Memory B cell (primary cell): Measurements from ENCODE around the gene LSP1.

Source experiments
- ATAC-seq: fragments of 150-1000 bp; cut with Tn5 transposase; 2 replicates; pipeline ENCODE4 v1.10.0; 2021; ENCODE audit warnings: low read depth, mild to moderate bottlenecking, moderate library complexity
- DNase-seq, 2 donors: peaks; one replicate each; pipeline ENCODE4 v3.0.0; 2022; ENCODE audit warnings: low spot score in 2 of 2
- H3K27ac Mint-ChIP-seq: one replicate; pipeline ENCODE4 v1.8.0; 2022; ENCODE audit warnings: mild to moderate bottlenecking, moderate library complexity, mixed read lengths
- H3K27me3 Mint-ChIP-seq: one replicate; pipeline ENCODE4 v1.8.0; 2022; ENCODE audit warnings: mixed read lengths
- H3K36me3 Mint-ChIP-seq: one replicate; pipeline ENCODE4 v1.8.0; 2022; ENCODE audit warnings: mild to moderate bottlenecking, mixed read lengths
- H3K4me1 Mint-ChIP-seq: one replicate; pipeline ENCODE4 v1.8.0; 2022; ENCODE audit warnings: mixed read lengths
- H3K4me3 Mint-ChIP-seq: one replicate; pipeline ENCODE4 v1.8.0; 2022; ENCODE audit warnings: mild to moderate bottlenecking, moderate library complexity, mixed read lengths
- H3K9me3 Mint-ChIP-seq: one replicate; pipeline ENCODE4 v1.8.0; 2022; ENCODE audit warnings: mixed read lengths

Gene LSP1

GRCh38 chr11:1856306-1857005, 3.6 kb downstream of the LSP1 start:
- ATAC-seq (no peak), DNase-seq (no peak)
- Mint-ChIP-seq H3K4me3 (peak overlapping the region; percentile 48), H3K27me3 (no peaks in the 10 kb centered on the region), H3K36me3 (peaks cover 6% of the 10 kb centered on the region), H3K27ac (peak overlapping the region; percentile 57), H3K4me1 (peaks cover 22% of the 10 kb centered on the region), H3K9me3 (no peaks in the 10 kb centered on the region)

- Mint-ChIP-seq H3K9me3 (no peaks in the 10 kb centered on the region), H3K27me3 (no peaks in the 10 kb centered on the region), H3K36me3 (peaks cover 6% of the 10 kb centered on the region), H3K27ac (no peak overlapping the region), H3K4me3 (no peak overlapping the region), H3K4me1 (peaks cover 20% of the 10 kb centered on the region)
- ATAC-seq (no peak), DNase-seq (no peak)
Observed at GRCh38 chr11:1857064-1857463, 4.2 kb downstream of the LSP1 start.

- Mint-ChIP-seq H3K4me3 (no peak overlapping the region), H3K27ac (no peak overlapping the region), H3K4me1 (peaks cover 22% of the 10 kb centered on the region), H3K27me3 (no peaks in the 10 kb centered on the region), H3K9me3 (no peaks in the 10 kb centered on the region), H3K36me3 (peaks cover 4% of the 10 kb centered on the region)
- ATAC-seq: no peak
- no peak for DNase-seq
Observed at GRCh38 chr11:1858154-1858553, 5.3 kb downstream of the LSP1 start.

DNA sequence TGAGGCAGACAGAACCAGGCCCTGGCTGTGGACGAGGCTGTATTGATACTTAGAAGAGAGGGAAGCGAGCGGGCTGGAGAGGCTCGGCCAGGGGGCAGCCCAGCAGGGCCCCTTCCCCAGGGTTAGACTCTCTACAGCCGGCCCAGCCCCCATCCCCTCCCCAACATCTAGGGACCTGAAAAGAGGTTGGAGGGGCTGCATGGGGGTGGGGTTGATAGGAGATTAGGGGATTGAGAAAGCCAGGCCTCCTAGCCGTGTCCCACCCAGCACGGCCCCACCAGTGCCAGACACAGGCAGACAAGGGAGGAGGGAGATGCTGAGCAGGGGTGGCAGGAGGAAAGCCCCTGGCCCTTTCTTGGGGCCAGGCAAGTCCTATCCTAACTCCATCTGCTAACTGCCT, 5.7 kb downstream of the LSP1 start:
- Mint-ChIP-seq H3K9me3 (no peaks in the 10 kb centered on the region), H3K36me3 (peaks cover 2% of the 10 kb centered on the region), H3K27me3 (no peaks in the 10 kb centered on the region), H3K4me1 (peaks cover 22% of the 10 kb centered on the region), H3K4me3 (no peak overlapping the region), H3K27ac (no peak overlapping the region)
- ATAC-seq (no peak), DNase-seq (no peak)

DNA sequence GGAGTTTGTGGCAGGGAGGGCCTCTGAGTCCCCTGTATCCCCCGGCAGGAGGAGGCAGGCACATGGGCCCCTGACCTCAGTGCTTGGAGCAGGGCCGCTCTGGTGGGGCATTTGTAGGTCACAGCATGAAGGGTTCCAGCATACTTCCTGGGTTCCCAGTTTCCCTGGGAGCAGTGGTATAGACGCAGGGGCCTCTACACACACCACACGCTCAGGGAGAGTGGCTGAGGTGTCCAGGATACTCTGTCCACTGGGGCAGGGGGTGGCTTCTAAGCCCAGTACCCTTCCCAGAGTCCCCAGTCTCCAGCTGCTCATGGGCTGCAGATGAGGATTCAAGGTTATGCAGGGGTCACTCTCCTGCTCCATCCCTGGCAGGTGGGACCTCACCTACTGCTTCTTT, 6.1 kb downstream of the LSP1 start:
- Mint-ChIP-seq H3K4me3 (no peak overlapping the region), H3K36me3 (peaks cover under 1% of the 10 kb centered on the region), H3K27me3 (no peaks in the 10 kb centered on the region), H3K4me1 (peaks cover 21% of the 10 kb centered on the region), H3K27ac (no peak overlapping the region), H3K9me3 (no peaks in the 10 kb centered on the region)
- no peak for ATAC-seq
- no peak for DNase-seq

- H3K27me3 Mint-ChIP-seq: no peaks in the 10 kb centered on the region
- H3K4me1 Mint-ChIP-seq: peaks cover 28% of the 10 kb centered on the region
- peaks cover 2% of the 10 kb centered on the region for H3K36me3 Mint-ChIP-seq
- H3K9me3 Mint-ChIP-seq: no peaks in the 10 kb centered on the region
- no peak for DNase-seq
- H3K27ac Mint-ChIP-seq: no peak overlapping the region
- no peak for ATAC-seq
- H3K4me3 Mint-ChIP-seq: no peak overlapping the region
Observed at GRCh38 chr11:1860108-1860507, 7.2 kb downstream of the LSP1 start.

DNA sequence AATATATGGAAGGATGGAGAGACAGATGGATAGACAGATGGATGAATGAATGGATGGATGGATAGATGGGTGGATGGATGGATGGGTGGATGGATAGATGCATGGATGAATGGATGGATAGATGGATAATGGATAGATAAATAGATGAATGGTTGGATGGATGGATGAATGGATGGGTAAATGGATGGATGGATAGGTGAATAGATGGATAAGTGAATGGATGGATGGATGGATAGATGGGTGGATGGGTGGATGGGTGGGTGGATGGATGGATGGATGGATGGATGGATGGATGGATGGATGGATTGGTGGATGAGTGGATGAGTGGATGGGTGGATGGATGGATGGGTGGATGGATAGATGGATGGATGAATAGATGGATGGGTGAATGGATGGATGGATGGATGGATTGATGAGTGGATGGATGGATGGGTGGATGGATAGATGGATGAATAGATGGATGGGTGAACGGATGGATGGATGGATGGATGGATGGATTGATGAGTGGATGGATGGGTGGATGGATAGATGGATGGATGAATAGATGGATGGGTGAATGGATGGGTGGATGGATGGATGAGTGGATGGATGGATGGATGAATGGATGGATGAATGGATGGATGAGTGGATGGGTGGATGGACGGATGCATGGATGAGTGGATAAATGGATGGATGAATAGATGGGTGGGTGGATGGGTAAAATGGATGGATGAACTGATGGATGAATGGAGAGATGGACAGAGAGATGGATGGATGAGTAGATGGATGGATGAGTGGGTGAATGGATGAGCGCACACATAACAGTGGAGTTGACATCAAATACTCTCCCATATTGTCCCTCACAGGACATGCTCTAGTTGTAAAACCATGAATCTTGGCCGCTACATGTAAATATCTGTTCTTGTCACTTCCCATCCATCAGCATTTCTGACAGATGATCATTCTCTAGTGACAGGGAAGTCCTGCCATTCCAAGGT, 8.8 kb downstream of the LSP1 start:
- DNase-seq: no peak
- ATAC-seq: no peak
- Mint-ChIP-seq H3K27ac (no peak overlapping the region), H3K27me3 (no peaks in the 10 kb centered on the region), H3K4me1 (peaks cover 30% of the 10 kb centered on the region), H3K36me3 (peaks cover 5% of the 10 kb centered on the region), H3K9me3 (no peaks in the 10 kb centered on the region), H3K4me3 (no peak overlapping the region)

DNA sequence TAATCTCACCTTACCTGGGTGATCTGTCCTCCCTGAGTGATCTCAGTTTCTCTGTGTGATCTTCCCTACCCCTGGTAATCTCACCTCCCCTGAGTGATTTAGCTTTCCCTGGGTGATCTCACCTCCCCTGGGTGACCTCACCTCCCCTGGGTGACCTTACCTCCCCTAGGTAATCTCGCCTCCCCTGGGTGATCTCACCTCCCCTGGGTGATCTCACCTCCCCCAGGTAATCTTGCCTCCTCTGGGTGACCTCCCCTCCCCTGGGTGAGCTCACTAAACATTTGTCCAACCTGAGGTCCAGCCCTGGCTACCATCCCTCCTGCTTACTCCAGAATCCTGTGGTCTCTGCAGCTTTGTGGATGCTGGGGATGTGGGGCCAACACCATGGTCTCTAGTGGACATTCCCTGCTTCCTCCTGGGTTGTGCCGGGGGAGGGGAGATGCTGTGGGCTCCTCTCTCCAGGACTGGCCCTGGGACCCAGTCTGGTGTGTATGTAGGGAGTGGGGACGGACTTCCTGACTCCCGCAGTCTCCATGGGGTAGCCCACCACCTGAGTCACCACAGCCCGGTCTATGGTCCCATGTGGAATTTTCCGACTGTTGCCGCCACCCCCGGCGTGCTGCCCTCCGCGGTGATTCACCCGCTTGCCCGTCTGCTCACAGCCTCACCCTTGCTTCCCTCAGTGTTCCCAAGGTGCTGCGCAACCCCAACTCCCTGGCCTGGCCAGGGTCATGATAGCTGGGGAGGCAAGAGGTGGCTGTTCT, 9.9 kb downstream of the LSP1 start:
- H3K36me3 Mint-ChIP-seq: peaks cover 5% of the 10 kb centered on the region
- no peaks in the 10 kb centered on the region for H3K27me3 Mint-ChIP-seq
- peak overlapping the region; percentile 15 for H3K27ac Mint-ChIP-seq
- peaks cover 34% of the 10 kb centered on the region for H3K4me1 Mint-ChIP-seq
- DNase-seq: no peak
- no peak for ATAC-seq
- no peak overlapping the region for H3K4me3 Mint-ChIP-seq
- H3K9me3 Mint-ChIP-seq: no peaks in the 10 kb centered on the region

GRCh38 chr11:1863352-1864216, 10.7 kb downstream of the LSP1 start:
- no peak for ATAC-seq
- H3K9me3 Mint-ChIP-seq: no peaks in the 10 kb centered on the region
- H3K27me3 Mint-ChIP-seq: no peaks in the 10 kb centered on the region
- peaks cover 5% of the 10 kb centered on the region for H3K36me3 Mint-ChIP-seq
- DNase-seq: no peak
- H3K4me3 Mint-ChIP-seq: no peak overlapping the region
- peaks cover 37% of the 10 kb centered on the region for H3K4me1 Mint-ChIP-seq
- no peak overlapping the region for H3K27ac Mint-ChIP-seq

DNA sequence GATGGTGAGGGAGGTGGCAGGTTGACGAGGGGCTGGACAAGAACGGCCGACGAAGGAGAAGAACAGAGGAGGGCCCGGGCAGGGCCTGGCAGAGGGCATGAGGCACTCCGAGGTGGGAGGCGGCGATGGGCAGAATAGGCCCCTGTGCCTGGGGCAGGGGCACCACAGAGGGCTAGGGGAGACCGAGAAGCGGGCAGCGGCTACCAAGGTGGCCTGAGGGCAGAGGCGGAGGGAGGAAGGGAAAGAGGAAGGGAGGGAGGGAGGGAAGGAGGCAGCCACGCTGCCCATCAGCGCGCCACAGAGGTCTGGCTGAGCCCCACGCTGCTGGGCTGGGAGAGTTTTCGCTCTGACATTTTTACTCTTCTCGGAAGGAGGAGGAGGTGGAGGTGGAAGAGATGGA, 11.3 kb downstream of the LSP1 start:
- no peak overlapping the region for H3K4me3 Mint-ChIP-seq
- ATAC-seq: no peak
- no peaks in the 10 kb centered on the region for H3K27me3 Mint-ChIP-seq
- H3K4me1 Mint-ChIP-seq: peaks cover 40% of the 10 kb centered on the region
- no peaks in the 10 kb centered on the region for H3K9me3 Mint-ChIP-seq
- no peak overlapping the region for H3K27ac Mint-ChIP-seq
- no peak for DNase-seq
- H3K36me3 Mint-ChIP-seq: peaks cover 10% of the 10 kb centered on the region

- DNase-seq (no peak), ATAC-seq (no peak)
- Mint-ChIP-seq H3K4me3 (peak overlapping the region; percentile 46), H3K36me3 (peaks cover 10% of the 10 kb centered on the region), H3K27ac (peak overlapping the region; percentile 53), H3K4me1 (peaks cover 44% of the 10 kb centered on the region), H3K9me3 (no peaks in the 10 kb centered on the region), H3K27me3 (no peaks in the 10 kb centered on the region)
Observed at GRCh38 chr11:1864831-1865665, 12.2 kb downstream of the LSP1 start.

DNA sequence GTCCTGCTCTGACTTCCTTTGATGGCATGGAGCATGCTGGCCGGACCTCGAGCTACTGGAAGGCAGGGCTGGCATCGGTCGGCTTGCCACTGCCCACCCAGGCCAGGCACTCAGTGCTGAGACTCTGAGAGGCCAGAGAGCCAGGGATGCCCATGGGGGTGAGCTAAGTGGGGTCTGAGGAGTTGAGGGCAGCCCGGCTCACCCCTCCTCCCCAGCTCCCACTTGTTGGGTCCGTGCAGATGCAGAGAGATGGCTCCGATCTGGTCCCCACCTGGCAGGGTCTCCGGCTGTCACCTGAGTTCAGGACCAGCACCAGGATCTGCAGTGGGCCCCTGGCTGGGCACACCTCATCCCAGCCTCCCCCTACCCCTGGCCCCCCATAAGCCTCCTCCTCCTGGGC, 13.3 kb downstream of the LSP1 start:
- Mint-ChIP-seq H3K27me3 (no peaks in the 10 kb centered on the region), H3K4me3 (no peak overlapping the region), H3K4me1 (peaks cover 53% of the 10 kb centered on the region), H3K9me3 (no peaks in the 10 kb centered on the region), H3K36me3 (peaks cover 10% of the 10 kb centered on the region), H3K27ac (no peak overlapping the region)
- DNase-seq (no peak), ATAC-seq (no peak)

DNA sequence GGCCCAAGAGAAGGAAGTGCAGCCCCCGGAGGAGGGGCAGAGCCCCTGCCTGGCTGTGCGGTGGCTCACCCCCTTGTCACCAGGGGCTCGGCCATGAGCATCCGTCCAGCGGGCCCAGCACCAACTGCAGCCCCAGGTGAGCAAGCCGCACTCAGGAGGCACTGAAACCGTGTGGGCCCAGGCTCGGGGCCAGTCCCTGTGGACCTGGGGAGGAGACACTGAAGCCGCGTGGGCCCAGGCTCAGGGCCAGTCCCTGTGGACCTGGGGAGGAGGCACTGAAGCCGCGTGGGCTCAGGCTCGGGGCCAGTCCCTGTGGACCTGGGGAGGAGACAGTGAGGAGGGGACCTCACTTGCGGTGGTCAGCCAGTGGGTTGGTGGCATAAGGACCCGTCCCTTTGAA, 13.9 kb downstream of the LSP1 start:
- H3K9me3 Mint-ChIP-seq: no peaks in the 10 kb centered on the region
- H3K4me1 Mint-ChIP-seq: peaks cover 57% of the 10 kb centered on the region
- H3K4me3 Mint-ChIP-seq: no peak overlapping the region
- ATAC-seq (no peak), DNase-seq (no peak)
- H3K27me3 Mint-ChIP-seq: no peaks in the 10 kb centered on the region
- H3K27ac Mint-ChIP-seq: peak overlapping the region; percentile 17
- peaks cover 10% of the 10 kb centered on the region for H3K36me3 Mint-ChIP-seq
